GM12878 (cell line): ENCODE data around the gene ZNF415. TPM values are rescaled to one million over a fixed set of nuclear protein-coding genes. Genes with fewer than 3 reads are reported as not detected.
A peak's percentile ranks its signal among the peaks of the same experiment; 100 is the strongest.

Experiments
- ATAC-seq: fragments of 200-7000 bp; cut with Tn5 transposase; 3 replicates; pipeline ENCODE4 v1.9.1; 2020; ENCODE audit warnings: mild to moderate bottlenecking, moderate library complexity
- BruUV-seq: library from RNA; stranded (reverse); fragments of 400-500 nt; replicated peaks from 2 replicates; lab custom pipeline; 2021; lab: Mats Ljungman, UMichigan
- CTCF ChIA-PET: fragments of 300-600 bp; sonication (Branson Sonifier 250); formaldehyde crosslinking; extraction: SDS; loops from one replicate; lab custom pipeline; 2021; ENCODE audit warnings: inconsistent platforms; lab: Yijun Ruan, JAX
- POLR2A ChIA-PET: fragments of 350-600 bp; formaldehyde crosslinking; extraction: SDS; loops from one replicate; lab custom pipeline; 2021; ENCODE audit warnings: inconsistent platforms; lab: Charles Lee
- RAD21 ChIA-PET: fragments of 300-600 bp; sonication (Branson Sonifier 250); formaldehyde crosslinking; loops from one replicate; lab custom pipeline; 2023; ENCODE audit warnings: antibody characterized with exemption; ENCODE audit not compliant: unreplicated experiment; lab: Charles Lee
- SMC1A ChIA-PET: fragments of 300-600 bp; sonication (Branson Sonifier 250); formaldehyde crosslinking; loops from one replicate; lab custom pipeline; 2023; ENCODE audit not compliant: unreplicated experiment, uncharacterized antibody; lab: Charles Lee
- DNase-seq: peaks from one replicate; pipeline ENCODE4 v3.0.0-alpha.2; 2011; ENCODE audit warnings: low read depth, low spot score
- FAIRE-seq: peaks from 3 replicates; lab custom pipeline; 2011; peaks lifted over from hg19 to GRCh38; lab: Jason Lieb, UNC
- H2AFZ ChIP-seq: 2 replicates; pipeline ENCODE4 v1.6.0; 2011; ENCODE audit warnings: low read depth, low read length, control low read depth; ENCODE audit not compliant: control insufficient read depth
- H3K27ac ChIP-seq: 2 replicates; pipeline ENCODE4 v1.5.1; 2011; ENCODE audit warnings: control low read depth; ENCODE audit not compliant: control insufficient read depth, insufficient read depth
- H3K27me3 ChIP-seq, 2 experiments: replicated peaks in 1 of 2; 2 replicates each; pipeline versions ENCODE4 v1.6.0 to v1.6.1; 2011; ENCODE audit warnings: low read length in 1 of 2; ENCODE audit not compliant: control insufficient read depth in 2 of 2, insufficient read depth in 2 of 2
- H3K36me3 ChIP-seq, 2 experiments: 2 replicates each; pipeline ENCODE4 v1.5.1; 2011; ENCODE audit warnings: low read length in 1 of 2; ENCODE audit not compliant: control insufficient read depth in 2 of 2, insufficient read depth in 2 of 2
- H3K4me1 ChIP-seq: 2 replicates; pipeline ENCODE4 v1.6.1; 2011; ENCODE audit warnings: mild to moderate bottlenecking, low read length, moderate library complexity, mixed read lengths; ENCODE audit not compliant: control insufficient read depth, insufficient read depth
- H3K4me2 ChIP-seq: 2 replicates; pipeline ENCODE4 v1.6.0; 2011; ENCODE audit warnings: control low read depth; ENCODE audit not compliant: control insufficient read depth, insufficient read depth
- H3K4me3 ChIP-seq: fragments of 200-600 bp; sonication (generic); 2 replicates; pipeline ENCODE4 v1.5.1; 2016
- H3K79me2 ChIP-seq: 2 replicates; pipeline ENCODE4 v1.6.0; 2011; ENCODE audit warnings: low read length; ENCODE audit not compliant: control insufficient read depth, insufficient read depth
- H3K9ac ChIP-seq: 2 replicates; pipeline ENCODE4 v1.8.0; 2011; ENCODE audit warnings: low read length, control low read depth, mixed read lengths; ENCODE audit not compliant: control insufficient read depth, insufficient read depth
- H3K9me3 ChIP-seq: replicated peaks from 3 replicates; pipeline ENCODE4 v1.5.1; 2011; ENCODE audit warnings: mild to moderate bottlenecking, low read length; ENCODE audit not compliant: control insufficient read depth, insufficient read depth
- H4K20me1 ChIP-seq: 2 replicates; pipeline ENCODE4 v1.6.0; 2011; ENCODE audit not compliant: control insufficient read depth, insufficient read depth
- CREB1 ChIP-seq: IDR thresholded peaks from 2 replicates; pipeline ENCODE4 v1.6.1; 2012; ENCODE audit warnings: low read depth, mild to moderate bottlenecking, inconsistent platforms
- MXI1 ChIP-seq: fragments of 150-350 bp; IDR thresholded peaks from 2 replicates; pipeline ENCODE4 v1.6.1; 2011; ENCODE audit warnings: low read depth, mild to moderate bottlenecking, inconsistent platforms, low read length, improper control_type of control experiment
- NFIC ChIP-seq: IDR thresholded peaks from 2 replicates; pipeline ENCODE4 v1.6.1; 2012; ENCODE audit warnings: low read depth, mild to moderate bottlenecking, inconsistent platforms, low read length, moderate library complexity
- POLR2A ChIP-seq: IDR thresholded peaks from 2 replicates; pipeline ENCODE4 v1.6.1; 2011; ENCODE audit warnings: low read depth, mild to moderate bottlenecking, low read length
- WGBS: methylation state at CpG from one replicate; pipeline ENCODE4 v1.1.6; 2016; ENCODE audit warnings: low lambda C conversion rate; ENCODE audit not compliant: insufficient replicate concordance, insufficient coverage; ENCODE audit errors: missing lambda C conversion rate; 5-methylcytosine and 5-hydroxymethylcytosine counted together
- in situ Hi-C: fragments of 300-500 bp; cut with MboI; formaldehyde crosslinking; loops from 9 replicates; pipeline ENCODE4 v1.14.3; 2018; ENCODE audit warnings: mixed read lengths
- intact Hi-C: fragments of 100-400 bp; cut with micrococcal nuclease; formaldehyde crosslinking; loops from one replicate; pipeline ENCODE4 v1.14.2; 2022; ENCODE audit not compliant: unreplicated experiment
- polyA plus RNA-seq, 11 experiments: library from polyadenylated mRNA; depleted of rRNA in 4 of 11; unstranded in 6 of 11; stranded (reverse) in 5 of 11; fragments of >200 nt; fragmentation: Nextera tagmentation in 4 of 11; fragmentation: Illumina TruSeq in 1 of 11; extraction: Ambion mirVana in 4 of 11; extraction: Trizol in 1 of 11; gene quantifications; 1 replicate in 1 of 11; 2 replicates in 10 of 11; pipeline versions ENCODE4 v1.2.1 to v1.2.3, GENCODE V29; 2011 to 2016; ENCODE audit warnings: inconsistent platforms in 2 of 11, missing spikeins in 2 of 11, low read depth in 1 of 11
- total RNA-seq, 4 experiments: library from RNA; depleted of rRNA in 3 of 4; stranded (reverse); fragments of >200 nt in 3 of 4; fragmentation: Illumina TruSeq in 1 of 4; extraction: Trizol in 1 of 4; gene quantifications; 2 replicates each; pipeline versions ENCODE4 v1.2.1 to v1.2.3, GENCODE V29; 2013 to 2021

The ZNF415 gene
- total and polyA plus RNA-seq, 10 of the 15 experiments (the other 5 are each of a cell fraction or from before 2014, with no cell fraction given) = 0.03 to 0.13 (median 0.05) TPM; not detected in 6

GRCh38 chr19:53102756-53103233 lies 29.9 kb downstream of the ZNF415 start:
- peak; percentile 60 for ATAC-seq

GRCh38 chr19:53102206-53102755 lies 30.4 kb downstream of the ZNF415 start:
- ChIA-PET CTCF (interaction anchor here (0.8 kb wide), 1 partner anchor 94 kb away, joined by 3 read pairs; no protein-coding TSS in a partner anchor), POLR2A (interaction anchor here (1.6 kb wide), 1 partner anchor 139 kb away, joined by 3 read pairs; no protein-coding TSS in a partner anchor)
- no peak for ATAC-seq

More at GRCh38 chr19:53102756-53103233, 29.9 kb downstream of the ZNF415 start:
- ChIA-PET SMC1A (no interaction called here), POLR2A (interaction anchor here (1.6 kb wide), 1 partner anchor 140 kb away, joined by 3 read pairs; no protein-coding TSS in a partner anchor)
- no peaks in the 10 kb centered on the region for H3K27me3 ChIP-seq
- H3K4me3 ChIP-seq = peak overlapping the region; percentile 84
- H3K27ac ChIP-seq = peak overlapping the region; percentile 87
- no peak for FAIRE-seq
- WGBS = 0% methylated on average over 27 of the region's 33 CpGs
- H4K20me1 ChIP-seq = no peaks in the 10 kb centered on the region
- TF ChIP-seq MXI1 (0 out of 2 replicates have a peak, but pooled peaks have one; percentile 47), NFIC (no peak)
- TF ChIP-seq, all 136 proteins: peak for 1
- Histone ChIP-seq H3K79me2 (peaks cover 27% of the 10 kb centered on the region), H2AFZ (peak overlapping the region; percentile 74), H3K4me2 (peak overlapping the region; percentile 92), H3K9ac (peak overlapping the region; percentile 94), H3K4me1 (0 out of 2 replicates have a peak, but pooled peaks cover 4% of the 10 kb centered on the region), H3K36me3 (peaks cover 0 to 2% of the 10 kb centered on the region in 2 experiments; a peak in 1 of 4 replicates), H3K9me3 (peaks cover 4% of the 10 kb centered on the region; the same call in 1 of the 3 replicates)
- ChIA-PET RAD21 (no interaction called here), CTCF (no interaction called here)
- intact Hi-C loops = loop anchor here (5.0 to 10.0 kb wide), 2 partner anchors 140 to 1002 kb away; partner anchors contain the start of genes NDUFA3, OSCAR and ZNF816
- in situ Hi-C loops = no loop called here
- BruUV-seq = no TSS peak
- no peak for DNase-seq

More at GRCh38 chr19:53102206-53102755, 30.4 kb downstream of the ZNF415 start:
- Histone ChIP-seq H3K79me2 (peaks cover 27% of the 10 kb centered on the region), H3K36me3 (peaks cover 0 to 7% of the 10 kb centered on the region in 2 experiments; a peak in 1 of 4 replicates), H3K9me3 (peaks cover 4% of the 10 kb centered on the region; the same call in 1 of the 3 replicates), H3K27me3 (no peaks in the 10 kb centered on the region), H3K27ac (peak overlapping the region; percentile 87), H4K20me1 (no peaks in the 10 kb centered on the region), H3K4me1 (0 out of 2 replicates have a peak, but pooled peaks cover 4% of the 10 kb centered on the region)
- ChIA-PET SMC1A (no interaction called here), RAD21 (no interaction called here)
- in situ Hi-C loops (no loop called here), intact Hi-C loops (loop anchor here (5.0 to 10.0 kb wide), 2 partner anchors 140 to 1003 kb away; partner anchors contain the start of genes NDUFA3, OSCAR and ZNF816)
- TF ChIP-seq POLR2A (peak; percentile 46; the same call in 1 of the 2 replicates), CREB1 (no peak)
- TF ChIP-seq, all 136 proteins: peak for 1
- DNase-seq (no peak), FAIRE-seq (no peak)
- H2AFZ ChIP-seq = no peak overlapping the region
- peak overlapping the region; percentile 92 for H3K4me2 ChIP-seq
- peak overlapping the region; percentile 94 for H3K9ac ChIP-seq
- 45% methylated on average over 10 of the region's 10 CpGs for WGBS
- peak overlapping the region; percentile 84 for H3K4me3 ChIP-seq
- BruUV-seq = TSS peak; percentile 79
